MG63 (cell line): ENCODE measurements around the gene ZSCAN21. TPM values are rescaled to one million over a fixed set of nuclear protein-coding genes. Genes with fewer than 3 reads are reported as not detected.
A peak's percentile ranks its signal among the peaks of the same experiment; 100 is the strongest.
"Not testable (repeated sequence)": the region's sequence is repeated elsewhere in the genome, so short reads cannot be mapped to it uniquely, and the experiment has no call there.

Source experiments
- DNase-seq: peaks from one replicate; pipeline ENCODE4 v3.0.0-alpha.2; 2020
- H3K27me3 ChIP-seq: fragments of 250-450 bp; sonication (Bioruptor Pico); 2 replicates; pipeline ENCODE4 v1.5.1; 2020; ENCODE audit warnings: mild to moderate bottlenecking, moderate library complexity
- H3K36me3 ChIP-seq: fragments of 250-450 bp; sonication (Bioruptor Pico); 2 replicates; pipeline ENCODE4 v1.5.1; 2020; ENCODE audit warnings: mild to moderate bottlenecking, moderate library complexity
- H3K4me3 ChIP-seq: fragments of 250-450 bp; sonication (Bioruptor Pico); 2 replicates; pipeline ENCODE4 v1.5.1; 2020; ENCODE audit warnings: mild to moderate bottlenecking, moderate library complexity
- H3K9me3 ChIP-seq: fragments of 250-450 bp; sonication (Bioruptor Pico); 2 replicates; pipeline ENCODE4 v1.5.1; 2020; ENCODE audit warnings: mild to moderate bottlenecking, moderate library complexity
- total RNA-seq: library from RNA; depleted of rRNA; stranded (reverse); fragments of >200 nt; shearing (Covaris generic); gene quantifications from 2 replicates; pipeline ENCODE4 v1.2.3, GENCODE V29; 2014; ENCODE audit warnings: low replicate concordance; rRNA removed

ZSCAN21 gene
- 3.6 and 6.3 TPM in 2 replicates for total RNA-seq

GRCh38 chr7:100049441-100050291, at the start of gene ZSCAN21:
ZSCAN21 (plus strand) TSS chr7:100049774; CDS start chr7:100057007, 7,233 bp downstream.
- Histone ChIP-seq H3K4me3 (peak within 1 kb of the TSS; percentile 82), H3K27me3 (no peaks in the 10 kb centered on the region), H3K9me3 (no peaks in the 10 kb centered on the region), H3K36me3 (no peaks in the 10 kb centered on the region)
- DNase-seq: peak; percentile 79

- Histone ChIP-seq H3K36me3 (no peaks in the 10 kb centered on the region), H3K27me3 (no peaks in the 10 kb centered on the region), H3K9me3 (no peaks in the 10 kb centered on the region), H3K4me3 (no peak overlapping the region)
- no peak for DNase-seq
Measured at GRCh38 chr7:100000239-100000638, 49.3 kb upstream of the ZSCAN21 start.

- DNase-seq: no peak
- H3K27me3 ChIP-seq: no peaks in the 10 kb centered on the region
Measured at GRCh38 chr7:100003711-100004661, 45.6 kb upstream of the ZSCAN21 start.

GRCh38 chr7:100007887-100008286, 41.7 kb upstream of the ZSCAN21 start:
- Histone ChIP-seq H3K36me3 (no peaks in the 10 kb centered on the region), H3K9me3 (no peaks in the 10 kb centered on the region), H3K4me3 (no peak overlapping the region), H3K27me3 (no peaks in the 10 kb centered on the region)
- no peak for DNase-seq

More at GRCh38 chr7:100003711-100004661, 45.6 kb upstream of the ZSCAN21 start:
- Histone ChIP-seq H3K36me3 (no peaks in the 10 kb centered on the region), H3K9me3 (no peaks in the 10 kb centered on the region), H3K4me3 (no peak overlapping the region)

GRCh38 chr7:100008525-100008924, 41.0 kb upstream of the ZSCAN21 start:
- DNase-seq: no peak
- H3K4me3 ChIP-seq: no peak overlapping the region
- no peaks in the 10 kb centered on the region for H3K36me3 ChIP-seq
- no peaks in the 10 kb centered on the region for H3K9me3 ChIP-seq
- no peaks in the 10 kb centered on the region for H3K27me3 ChIP-seq

DNA sequence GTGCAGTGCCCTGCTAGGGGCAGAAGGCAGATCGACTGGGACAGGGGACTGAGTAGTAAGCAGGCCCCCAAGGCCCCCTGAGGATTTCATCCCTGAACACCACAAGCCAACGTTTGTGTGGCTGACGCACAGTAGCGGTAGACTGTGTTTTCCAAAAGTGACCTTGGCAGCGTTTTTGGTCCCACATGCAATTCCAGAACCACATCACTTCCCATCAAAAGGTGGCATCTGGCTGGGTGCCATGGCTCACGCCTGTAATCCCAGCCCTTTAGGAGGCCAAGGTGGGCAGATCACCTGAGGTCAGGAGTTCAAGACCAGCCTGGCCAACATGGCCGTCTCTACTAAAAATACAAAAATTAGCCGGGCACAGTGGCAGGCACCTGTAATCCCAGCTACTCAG, 39.6 kb upstream of the ZSCAN21 start:
- not testable (repeated sequence) for H3K36me3 ChIP-seq, H3K27me3 ChIP-seq, DNase-seq, H3K4me3 ChIP-seq, H3K9me3 ChIP-seq

DNA sequence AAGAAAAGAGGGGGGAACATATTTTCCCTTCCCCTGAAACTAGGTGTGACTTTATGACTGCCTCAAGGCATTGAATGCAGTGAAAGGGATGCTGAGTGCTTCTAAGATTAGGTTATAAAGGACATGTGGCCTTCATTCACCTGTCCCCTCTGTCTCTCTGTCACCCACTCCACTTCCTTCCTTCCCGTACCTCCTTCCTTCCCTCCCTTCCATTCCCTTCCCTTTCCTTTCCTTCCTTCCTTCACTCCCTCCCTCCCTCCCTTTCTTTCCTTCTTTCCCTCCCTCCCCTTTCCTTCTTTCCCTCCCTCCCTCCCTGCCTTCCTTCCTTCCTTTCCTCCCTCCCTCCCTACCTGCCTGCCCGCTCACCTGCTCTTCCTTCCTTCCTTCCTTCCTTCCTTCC, 38.7 kb upstream of the ZSCAN21 start:
- Histone ChIP-seq H3K27me3 (no peaks in the 10 kb centered on the region), H3K4me3 (no peak overlapping the region), H3K9me3 (no peaks in the 10 kb centered on the region), H3K36me3 (no peaks in the 10 kb centered on the region)
- DNase-seq: no peak

GRCh38 chr7:100011516-100011915, 38.1 kb upstream of the ZSCAN21 start:
- no peaks in the 10 kb centered on the region for H3K27me3 ChIP-seq
- DNase-seq: no peak
- H3K4me3 ChIP-seq: no peak overlapping the region
- no peaks in the 10 kb centered on the region for H3K36me3 ChIP-seq
- H3K9me3 ChIP-seq: no peaks in the 10 kb centered on the region

DNA sequence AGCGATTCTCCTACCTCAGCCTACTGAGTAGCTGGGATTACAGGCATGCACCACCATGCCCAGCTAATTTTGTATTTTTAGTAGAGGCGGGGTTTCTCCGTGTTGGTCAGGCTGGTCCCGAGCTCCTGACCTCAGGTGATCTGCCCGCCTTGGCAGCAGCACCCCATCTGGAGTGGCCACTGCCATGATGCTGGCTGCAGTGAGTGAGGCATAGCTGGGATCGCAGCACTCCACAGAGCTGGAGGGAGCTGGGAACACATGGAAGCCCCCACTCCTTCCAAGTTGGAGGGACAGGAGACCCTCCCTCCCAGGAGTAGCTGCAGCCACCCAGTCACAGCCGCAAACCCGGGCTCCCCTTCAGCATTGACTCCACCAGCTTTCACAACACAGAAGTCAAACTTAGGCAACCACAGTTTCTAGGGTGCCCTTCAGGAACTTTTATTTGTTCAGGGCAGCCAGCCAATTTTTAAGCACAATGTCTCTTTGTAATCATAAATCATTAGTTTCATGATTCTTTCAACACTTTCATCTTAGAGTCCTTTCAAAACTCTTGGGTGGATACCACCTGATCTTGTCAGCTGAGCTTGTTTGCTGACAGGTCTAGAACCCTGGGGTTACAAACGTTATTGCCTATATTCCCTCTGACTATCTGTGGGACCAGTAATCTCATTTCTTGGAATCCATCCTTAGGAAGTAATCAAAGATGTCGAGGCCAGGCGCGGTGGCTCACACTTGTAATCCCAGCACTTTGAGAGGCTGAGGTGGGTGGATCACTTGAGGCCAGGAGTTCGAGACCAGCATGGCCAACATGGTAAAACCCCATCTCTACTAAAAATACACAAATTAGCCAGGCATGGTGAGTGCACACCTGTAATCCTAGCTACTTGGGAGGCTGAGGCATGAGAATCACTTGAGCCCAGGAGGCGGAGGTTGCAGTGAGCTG, 36.9 kb upstream of the ZSCAN21 start:
- not testable (repeated sequence) for H3K36me3 ChIP-seq, H3K4me3 ChIP-seq, H3K9me3 ChIP-seq, H3K27me3 ChIP-seq, DNase-seq

GRCh38 chr7:100013328-100013676, 36.3 kb upstream of the ZSCAN21 start:
- Histone ChIP-seq H3K9me3 (no peaks in the 10 kb centered on the region), H3K27me3 (no peaks in the 10 kb centered on the region), H3K4me3 (no peak overlapping the region), H3K36me3 (no peaks in the 10 kb centered on the region)
- no peak for DNase-seq

DNA sequence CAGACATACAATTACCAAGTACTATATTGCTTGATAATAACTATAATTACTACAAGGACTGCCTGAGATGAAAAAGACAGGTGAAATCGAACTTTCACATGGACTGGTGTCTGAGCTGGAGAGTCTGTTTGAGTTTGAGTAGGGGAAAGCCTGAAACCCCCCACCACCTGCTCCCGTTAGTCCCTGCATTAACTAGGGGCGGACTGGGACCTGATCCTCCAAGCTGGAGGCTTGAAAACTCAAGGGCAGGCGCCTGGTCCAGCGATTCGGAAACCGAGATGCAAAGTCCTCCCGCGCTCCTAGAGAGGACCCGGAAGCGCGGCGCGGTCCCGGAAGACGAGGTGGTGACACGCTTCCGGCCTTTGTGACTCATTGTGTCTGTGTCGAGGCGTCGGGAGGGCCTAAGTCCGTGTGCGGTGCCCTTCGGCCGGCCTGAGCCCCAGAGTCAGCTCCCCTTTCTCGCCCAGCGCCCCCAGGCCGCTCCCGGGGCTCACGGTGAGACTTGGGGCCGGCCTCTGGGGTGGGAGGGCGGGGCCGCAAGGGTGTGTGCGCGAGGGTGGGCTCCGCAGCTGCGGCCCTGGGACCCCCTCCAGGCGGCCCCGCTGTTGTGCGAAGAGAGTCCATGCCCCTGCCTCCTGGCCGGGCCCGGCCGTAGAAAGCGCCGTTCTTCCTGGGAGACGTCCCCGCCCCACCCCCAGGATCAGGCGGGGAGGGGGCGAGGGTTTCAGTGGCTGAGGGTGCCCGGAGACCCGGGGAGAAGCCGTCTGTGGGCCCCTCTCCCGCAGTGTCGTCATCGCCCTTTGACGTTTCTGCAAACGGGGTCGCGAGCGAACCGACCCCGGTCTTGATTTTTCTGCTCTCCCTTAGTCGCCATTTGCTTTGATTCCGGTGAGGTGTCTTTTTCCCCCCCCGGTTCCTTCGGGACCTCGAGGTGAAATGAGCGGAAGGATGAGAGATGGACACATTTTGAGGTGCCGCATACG, 34.1 kb upstream of the ZSCAN21 start, which contains the start of gene ZKSCAN1:
Gene ZKSCAN1 (plus strand): TSS at position 365 of the 983 bp plus-strand sequence. CDS start 7,911 bp downstream, outside the sequence.
- Histone ChIP-seq H3K9me3 (no peaks in the 10 kb centered on the region), H3K36me3 (no peaks in the 10 kb centered on the region), H3K4me3 (peak within 1 kb of the TSS; percentile 80), H3K27me3 (no peaks in the 10 kb centered on the region)
- peak; percentile 84 for DNase-seq

GRCh38 chr7:100016215-100016901, 33.2 kb upstream of the ZSCAN21 start:
- H3K36me3 ChIP-seq: no peaks in the 10 kb centered on the region
- no peak for DNase-seq
- no peaks in the 10 kb centered on the region for H3K27me3 ChIP-seq
- no peaks in the 10 kb centered on the region for H3K9me3 ChIP-seq
- peak overlapping the region; percentile 80 for H3K4me3 ChIP-seq

DNA sequence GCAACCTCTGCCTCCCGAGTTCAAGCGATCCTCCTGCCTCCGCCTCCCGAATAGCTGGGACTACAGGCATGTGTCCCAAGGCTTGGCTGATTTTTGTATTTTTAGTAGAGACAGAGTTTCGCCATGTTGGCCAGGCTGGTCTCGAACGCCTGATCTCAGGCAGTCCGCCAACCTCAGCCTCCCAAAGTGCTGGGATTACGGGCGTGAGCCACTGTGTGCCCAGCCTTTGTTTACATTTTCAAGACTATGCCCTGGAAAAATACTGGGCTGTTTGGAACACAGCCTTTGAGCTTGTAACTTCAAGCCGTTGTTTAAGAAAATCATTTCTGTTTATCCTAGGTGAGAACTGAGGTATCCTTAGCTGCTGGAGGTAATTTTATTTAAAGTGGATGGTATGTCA, 32.3 kb upstream of the ZSCAN21 start:
- Histone ChIP-seq H3K27me3 (no peaks in the 10 kb centered on the region), H3K36me3 (no peaks in the 10 kb centered on the region), H3K9me3 (no peaks in the 10 kb centered on the region), H3K4me3 (no peak overlapping the region; the same call in 1 of the 2 replicates)
- no peak for DNase-seq

- Histone ChIP-seq H3K36me3 (no peaks in the 10 kb centered on the region), H3K9me3 (no peaks in the 10 kb centered on the region), H3K4me3 (no peak overlapping the region), H3K27me3 (no peaks in the 10 kb centered on the region)
- DNase-seq: no peak
Measured at GRCh38 chr7:100017875-100018274, 31.7 kb upstream of the ZSCAN21 start.

- Histone ChIP-seq H3K36me3 (peaks cover 14% of the 10 kb centered on the region), H3K27me3 (no peaks in the 10 kb centered on the region)
- DNase-seq: no peak
Measured at GRCh38 chr7:100019908-100020307, 29.7 kb upstream of the ZSCAN21 start.

More at GRCh38 chr7:100019908-100020307, 29.7 kb upstream of the ZSCAN21 start:
- Histone ChIP-seq H3K4me3 (no peak overlapping the region), H3K9me3 (no peaks in the 10 kb centered on the region)
